ENCODE measurements around the gene CYP24A1. TPM values are rescaled to one million over a fixed set of nuclear protein-coding genes. Genes with fewer than 3 reads are reported as not detected.

The CYP24A1 gene
- total and polyA plus RNA-seq, 2 of the 13 experiments (the other 11 are each of a cell fraction or from before 2014, with no cell fraction given) = 9.4 to 32.7 TPM

DNA sequence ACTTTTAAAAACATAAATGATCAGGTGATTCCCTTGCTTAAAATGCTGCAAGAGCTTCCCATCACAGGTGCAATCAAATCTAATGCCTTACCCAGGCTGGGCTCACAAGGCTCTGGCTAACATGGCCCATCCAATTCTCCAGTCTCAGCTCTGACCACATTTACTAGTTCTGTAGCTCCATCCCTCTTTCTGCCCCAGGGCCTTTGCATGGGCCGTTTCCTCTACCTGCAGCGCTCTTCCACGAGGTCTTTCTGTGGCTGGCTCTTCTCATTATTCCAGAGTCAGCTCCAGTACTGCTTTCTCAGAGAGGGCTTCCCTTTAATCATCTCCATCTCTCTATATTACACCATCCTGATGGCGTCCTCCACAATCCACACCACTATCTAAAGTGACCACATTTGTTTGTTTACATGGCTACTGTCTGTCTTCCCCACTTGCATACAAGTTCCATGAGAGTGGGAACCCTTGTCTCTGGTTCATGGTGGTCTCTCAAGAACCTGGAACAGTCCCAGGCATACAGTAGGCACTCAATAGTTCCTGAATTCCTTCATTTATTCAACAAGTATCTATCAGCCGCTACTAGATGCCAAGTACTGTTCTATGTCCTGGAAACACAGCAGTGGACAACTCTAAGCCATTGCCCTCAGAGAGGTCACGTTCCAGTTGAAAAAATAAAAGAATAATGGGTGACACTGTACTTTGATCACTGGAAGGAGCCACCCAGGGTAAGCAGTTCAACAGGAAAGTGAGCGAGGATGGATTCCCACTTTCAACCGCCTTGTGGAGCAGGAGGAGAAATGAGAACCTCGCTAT lies 12.6 kb downstream of the CYP24A1 start (continued):
- TF ChIP-seq, protein P1, sequence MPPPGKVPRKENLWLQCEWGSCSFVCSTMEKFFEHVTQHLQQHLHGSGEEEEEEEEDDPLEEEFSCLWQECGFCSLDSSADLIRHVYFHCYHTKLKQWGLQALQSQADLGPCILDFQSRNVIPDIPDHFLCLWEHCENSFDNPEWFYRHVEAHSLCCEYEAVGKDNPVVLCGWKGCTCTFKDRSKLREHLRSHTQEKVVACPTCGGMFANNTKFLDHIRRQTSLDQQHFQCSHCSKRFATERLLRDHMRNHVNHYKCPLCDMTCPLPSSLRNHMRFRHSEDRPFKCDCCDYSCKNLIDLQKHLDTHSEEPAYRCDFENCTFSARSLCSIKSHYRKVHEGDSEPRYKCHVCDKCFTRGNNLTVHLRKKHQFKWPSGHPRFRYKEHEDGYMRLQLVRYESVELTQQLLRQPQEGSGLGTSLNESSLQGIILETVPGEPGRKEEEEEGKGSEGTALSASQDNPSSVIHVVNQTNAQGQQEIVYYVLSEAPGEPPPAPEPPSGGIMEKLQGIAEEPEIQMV (CRISPR knock-in tag; IDR thresholded peaks at IDR 0.05; ENCODE audit: low read depth) = no peak
- no peak for TF ChIP-seq ZNF317 (CRISPR knock-in tag; IDR thresholded peaks at IDR 0.05)
- 0 out of 2 replicates have a peak, but pooled peaks have one; percentile 32 for TF ChIP-seq ZNF501 (CRISPR knock-in tag; IDR thresholded peaks at IDR 0.05)
- TF ChIP-seq MTF2 (CRISPR knock-in tag; IDR thresholded peaks at IDR 0.05; ENCODE audit: borderline replicate concordance) = no peak
- no peak for TF ChIP-seq SOX13 (IDR thresholded peaks at IDR 0.05)
- peak in 1 of 2 experiments; percentile 45; a peak in 1 of 4 replicates for TF ChIP-seq SOX13 (CRISPR knock-in tag; conservative IDR thresholded peaks at IDR 0.05 in 1 of 2, IDR thresholded peaks at IDR 0.05 in 1 of 2)
- 0 out of 4 replicates have a peak, but pooled peaks of 1 of the 2 experiments have one; percentile 26 for TF ChIP-seq POLR2A (IDR thresholded peaks at IDR 0.05; ENCODE audit: insufficient read depth in 1 of 2, low read depth in 2 of 2, low read length in 2 of 2)
- no peak for TF ChIP-seq SRF (IDR thresholded peaks at IDR 0.05; ENCODE audit: low read depth, low read length)
- TF ChIP-seq CBX2 (IDR thresholded peaks at IDR 0.05; ENCODE audit: low read depth, low read length) = no peak
- TF ChIP-seq CBX2 (CRISPR knock-in tag; IDR thresholded peaks at IDR 0.05; ENCODE audit: low read depth) = no peak
- TF ChIP-seq, protein P2, sequence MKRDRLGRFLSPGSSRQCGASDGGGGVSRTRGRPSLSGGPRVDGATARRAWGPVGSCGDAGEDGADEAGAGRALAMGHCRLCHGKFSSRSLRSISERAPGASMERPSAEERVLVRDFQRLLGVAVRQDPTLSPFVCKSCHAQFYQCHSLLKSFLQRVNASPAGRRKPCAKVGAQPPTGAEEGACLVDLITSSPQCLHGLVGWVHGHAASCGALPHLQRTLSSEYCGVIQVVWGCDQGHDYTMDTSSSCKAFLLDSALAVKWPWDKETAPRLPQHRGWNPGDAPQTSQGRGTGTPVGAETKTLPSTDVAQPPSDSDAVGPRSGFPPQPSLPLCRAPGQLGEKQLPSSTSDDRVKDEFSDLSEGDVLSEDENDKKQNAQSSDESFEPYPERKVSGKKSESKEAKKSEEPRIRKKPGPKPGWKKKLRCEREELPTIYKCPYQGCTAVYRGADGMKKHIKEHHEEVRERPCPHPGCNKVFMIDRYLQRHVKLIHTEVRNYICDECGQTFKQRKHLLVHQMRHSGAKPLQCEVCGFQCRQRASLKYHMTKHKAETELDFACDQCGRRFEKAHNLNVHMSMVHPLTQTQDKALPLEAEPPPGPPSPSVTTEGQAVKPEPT (CRISPR knock-in tag; IDR thresholded peaks at IDR 0.05; ENCODE audit: low read depth) = no peak
- TF ChIP-seq, protein P3, sequence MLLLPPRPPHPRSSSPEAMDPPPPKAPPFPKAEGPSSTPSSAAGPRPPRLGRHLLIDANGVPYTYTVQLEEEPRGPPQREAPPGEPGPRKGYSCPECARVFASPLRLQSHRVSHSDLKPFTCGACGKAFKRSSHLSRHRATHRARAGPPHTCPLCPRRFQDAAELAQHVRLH (CRISPR knock-in tag; IDR thresholded peaks at IDR 0.05; ENCODE audit: borderline replicate concordance, low read depth) = no peak
- TF ChIP-seq, protein P4, sequence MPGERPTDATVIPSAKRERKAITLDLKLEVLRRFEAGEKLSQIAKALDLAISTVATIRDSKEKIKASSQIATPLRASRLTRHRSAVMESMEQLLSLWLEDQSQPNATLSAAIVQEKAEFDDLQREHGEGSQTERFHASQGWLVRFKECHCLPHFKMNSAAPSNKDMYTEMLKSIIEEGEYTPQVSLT (CRISPR knock-in tag; IDR thresholded peaks at IDR 0.05; ENCODE audit: borderline replicate concordance, low read depth) = no peak
- TF ChIP-seq ZNF652 (CRISPR knock-in tag; IDR thresholded peaks at IDR 0.05; ENCODE audit: borderline replicate concordance, low read depth) = no peak
- TF ChIP-seq BRCA1 (CRISPR knock-in tag; IDR thresholded peaks at IDR 0.05) = no peak
- no peak for TF ChIP-seq ZNF282 (IDR thresholded peaks at IDR 0.05; ENCODE audit: partially characterized antibody)
- TF ChIP-seq HDAC6 (IDR thresholded peaks at IDR 0.05; ENCODE audit: low read depth, low read length) = no peak
- TF ChIP-seq SOX5 (CRISPR knock-in tag; IDR thresholded peaks at IDR 0.05; ENCODE audit: borderline replicate concordance) = 0 out of 2 replicates have a peak, but pooled peaks have one; percentile 36
- TF ChIP-seq ZKSCAN8 (CRISPR knock-in tag; IDR thresholded peaks at IDR 0.05; ENCODE audit: borderline replicate concordance) = peak; percentile 97
- TF ChIP-seq ZMYM3 (CRISPR knock-in tag; IDR thresholded peaks at IDR 0.05) = peak; percentile 68; the same call in 1 of the 2 replicates
- TF ChIP-seq GPN1 (CRISPR knock-in tag; IDR thresholded peaks at IDR 0.05; ENCODE audit: borderline replicate concordance) = no peak
- peak; percentile 13; the same call in 1 of the 2 replicates for TF ChIP-seq HNF4G (IDR thresholded peaks at IDR 0.05; ENCODE audit: borderline replicate concordance, low read depth, low read length)
- no peak for TF ChIP-seq HNF4G (CRISPR knock-in tag; IDR thresholded peaks at IDR 0.05; ENCODE audit: borderline replicate concordance, low read depth)
- TF ChIP-seq TEAD3 (CRISPR knock-in tag; optimal IDR thresholded peaks at IDR 0.05; ENCODE audit: borderline replicate concordance) = peak; percentile 30
- no peak for TF ChIP-seq ZNF350 (CRISPR knock-in tag; IDR thresholded peaks at IDR 0.05; ENCODE audit: borderline replicate concordance, low read depth)
- no peak for TF ChIP-seq ZSCAN12 (CRISPR knock-in tag; IDR thresholded peaks at IDR 0.05)
- no peak for TF ChIP-seq CBFB (CRISPR knock-in tag; IDR thresholded peaks at IDR 0.05)
- 0 out of 2 replicates have a peak, but pooled peaks have one; percentile 30 for TF ChIP-seq CREM (IDR thresholded peaks at IDR 0.05)
- TF ChIP-seq CREM (CRISPR knock-in tag; IDR thresholded peaks at IDR 0.05) = no peak
